Stimulated activated CD4-positive, alpha-beta T cell treated with anti-CD3 and anti-CD28 coated beads, Interleukin-2, amount 100 ng/mL, for 4 hours (primary cell): ENCODE results near the gene TMEM181.

Experiments
- DNase-seq: peaks from one replicate; pipeline ENCODE4 v3.0.0-alpha.2; 2020; ENCODE audit warnings: low read depth

Gene TMEM181

DNA sequence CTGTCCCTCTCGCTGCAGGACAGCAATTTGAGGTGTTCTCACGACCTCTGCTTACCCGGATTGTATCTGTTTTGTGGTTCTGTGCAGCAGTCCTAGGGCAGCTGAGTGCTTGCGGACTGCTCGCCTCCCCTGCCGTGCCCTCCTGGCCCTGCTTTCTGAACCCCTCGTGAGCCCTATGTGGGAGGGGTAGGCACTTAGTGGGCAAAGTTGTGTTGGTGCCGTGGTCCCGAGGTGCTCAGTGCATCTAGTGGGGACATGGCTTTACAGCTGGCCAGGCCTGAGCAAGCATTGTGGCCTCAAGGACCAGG, 5.2 kb downstream of the TMEM181 start:
- no peak for DNase-seq

DNA sequence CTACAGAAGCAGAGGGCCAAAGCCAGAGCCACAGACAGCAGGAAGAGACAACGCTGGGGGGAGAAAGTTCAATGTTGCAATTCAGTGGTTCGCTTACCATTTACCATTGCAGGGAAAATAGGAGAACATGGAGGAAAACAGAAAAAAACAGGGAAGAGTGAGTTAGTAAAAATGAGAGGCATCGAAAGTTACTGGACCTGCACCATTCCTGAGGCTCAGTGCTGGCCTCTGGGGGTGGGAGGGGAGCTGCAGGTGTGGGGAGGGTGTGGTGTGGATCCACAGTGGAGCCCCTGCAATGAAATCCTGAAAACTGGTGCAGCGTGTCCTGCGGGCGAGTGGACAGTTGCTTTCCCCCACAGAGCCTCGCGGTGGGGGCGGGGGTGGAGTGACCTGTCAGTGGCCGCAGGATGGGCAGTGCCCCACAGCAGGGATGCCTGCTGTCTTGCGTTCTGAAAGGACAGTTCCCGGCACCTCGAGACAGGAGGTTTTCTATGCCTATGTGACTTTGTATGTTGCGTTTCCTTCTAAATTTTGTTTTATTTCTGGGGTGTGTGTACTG, 5.7 kb downstream of the TMEM181 start:
- no peak for DNase-seq

DNA sequence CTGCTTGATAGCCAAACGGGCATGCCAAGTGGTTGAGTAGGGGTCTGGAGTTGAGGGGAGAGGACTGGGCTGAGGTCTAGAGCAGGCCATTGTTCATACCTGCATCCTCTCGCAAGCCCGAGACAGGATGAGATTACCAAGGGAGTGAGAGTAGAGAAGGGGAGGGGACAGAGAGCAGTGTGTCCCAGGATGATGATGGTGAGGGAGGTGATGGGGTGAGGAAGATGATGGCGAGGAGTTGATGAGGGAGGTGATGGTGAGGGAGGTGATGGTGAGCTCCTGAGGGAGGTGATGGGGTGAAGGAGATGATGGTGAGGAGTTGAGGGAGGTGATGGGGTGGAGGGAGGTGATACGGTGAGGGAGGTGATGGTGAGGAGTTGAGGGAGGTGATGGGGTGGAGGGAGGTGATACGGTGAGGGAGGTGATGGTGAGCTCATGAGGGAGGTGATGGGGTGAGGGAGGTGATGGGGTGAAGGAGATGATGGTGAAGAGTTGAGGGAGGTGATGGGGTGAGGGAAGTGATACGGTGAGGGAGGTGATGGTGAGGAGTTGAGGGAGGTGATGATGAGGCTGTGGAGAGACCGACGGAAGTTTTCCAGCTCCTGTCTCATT, 6.4 kb downstream of the TMEM181 start:
- no peak for DNase-seq

DNA sequence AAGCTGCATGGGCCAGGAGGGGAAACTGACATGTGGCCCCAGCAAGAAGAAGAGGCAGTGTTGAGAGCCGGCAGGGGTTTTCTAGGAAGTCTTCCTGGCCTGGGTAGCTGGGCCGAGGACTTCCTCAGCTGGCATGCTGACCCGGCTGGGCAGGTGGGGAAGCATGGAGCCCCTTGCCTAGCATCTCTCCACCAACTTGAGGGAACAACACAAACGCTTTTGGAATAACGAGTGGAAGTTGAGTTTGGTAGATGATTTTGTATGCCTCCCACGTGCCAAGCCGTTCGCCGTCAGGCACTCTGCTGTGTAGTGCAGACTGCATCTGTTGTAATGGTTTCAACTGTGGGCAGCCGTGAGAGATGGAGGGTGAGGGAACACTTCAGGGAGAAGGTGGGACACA, 7.3 kb downstream of the TMEM181 start:
- DNase-seq, result no peak

GRCh38 chr6:158567871-158568401, 8.0 kb downstream of the TMEM181 start:
- DNase-seq, result no peak

- no peak for DNase-seq
These were observed 8.7 kb downstream of the TMEM181 start for GRCh38 chr6:158568549-158568948.

DNA sequence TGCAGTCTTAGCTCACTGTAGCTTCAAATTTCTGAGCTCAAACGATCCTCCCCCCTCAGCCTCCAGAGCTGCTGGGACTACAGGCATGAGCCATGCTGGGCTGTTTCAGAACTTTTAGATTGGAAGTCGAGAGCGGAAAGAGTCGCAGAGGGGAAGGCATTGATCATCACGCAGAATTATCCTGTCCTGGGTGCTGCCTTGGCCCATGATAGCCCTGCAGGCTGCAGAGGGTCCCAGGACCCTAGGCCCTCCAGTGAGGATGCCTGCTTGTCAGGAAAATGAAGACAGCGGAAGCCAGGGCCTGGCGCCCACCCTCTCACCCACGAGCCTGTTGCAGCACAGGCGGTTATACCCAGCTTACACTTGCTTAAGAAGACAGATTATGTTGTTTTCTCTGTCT, 9.1 kb downstream of the TMEM181 start:
- no peak for DNase-seq

GRCh38 chr6:158570681-158570962, 10.7 kb downstream of the TMEM181 start:
- no peak for DNase-seq

DNA sequence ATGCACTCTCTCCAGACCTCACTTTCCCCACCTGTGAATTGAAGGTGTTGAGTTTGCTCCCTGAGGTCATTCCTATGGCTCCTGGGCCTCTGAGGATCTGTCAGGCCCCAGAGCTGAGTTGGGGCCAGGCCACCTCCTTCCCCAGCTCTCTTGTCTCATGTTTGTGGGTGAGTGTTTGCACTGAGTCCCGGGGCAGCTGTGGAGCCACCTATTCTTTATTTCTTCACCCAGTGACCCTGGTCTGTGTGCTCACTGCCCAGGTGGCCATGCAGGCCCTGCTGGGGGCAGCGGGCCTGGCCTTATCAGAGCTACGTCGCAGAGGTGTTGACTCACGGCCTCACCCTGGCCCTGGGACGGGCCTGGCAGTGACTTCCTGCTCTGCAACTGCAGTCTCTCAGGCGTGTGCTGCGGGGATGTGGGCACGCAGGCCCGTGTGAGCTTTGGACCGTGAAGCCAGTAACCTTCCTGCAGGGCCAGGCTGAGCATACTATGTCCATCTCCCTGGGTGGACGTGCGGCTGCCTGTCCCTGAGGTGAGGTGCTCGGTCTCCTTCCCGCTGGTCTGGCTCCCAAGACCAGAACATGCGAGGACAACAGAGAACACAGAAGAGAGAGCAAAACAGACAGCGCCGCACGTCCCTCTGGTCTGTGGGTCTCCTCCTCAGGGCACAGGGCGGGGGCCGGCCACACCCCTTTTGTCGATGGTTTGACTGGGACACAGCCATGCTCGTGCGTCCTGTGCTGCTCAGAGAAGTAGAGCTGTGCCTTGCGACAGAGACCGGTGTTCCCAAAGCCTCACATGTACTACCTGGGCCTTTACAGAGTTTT, 12.1 kb downstream of the TMEM181 start:
- no peak for DNase-seq

GRCh38 chr6:158572653-158573541, 13.0 kb downstream of the TMEM181 start:
- no peak for DNase-seq

- DNase-seq, result no peak
These were observed 13.6 kb downstream of the TMEM181 start for GRCh38 chr6:158573542-158573931.

DNA sequence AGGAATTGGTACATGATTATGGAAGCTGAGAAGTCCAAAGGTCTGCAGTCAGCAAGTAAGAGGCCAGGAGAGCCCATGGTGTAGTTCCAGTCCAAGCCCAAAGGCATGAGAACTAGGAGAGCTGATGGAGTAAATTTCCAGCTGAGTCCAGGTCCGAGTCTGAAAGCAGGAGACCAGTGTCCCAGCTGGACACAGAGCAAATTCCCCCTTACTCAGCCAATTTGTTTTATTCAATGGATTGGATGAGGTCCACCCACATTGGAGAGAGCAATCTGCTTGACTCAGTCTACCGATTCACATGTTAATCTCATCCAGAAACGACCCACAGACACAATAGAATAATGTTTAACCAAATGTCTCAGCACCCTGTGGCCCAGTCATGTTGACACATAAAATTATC, 14.9 kb downstream of the TMEM181 start:
- DNase-seq, result no peak

DNA sequence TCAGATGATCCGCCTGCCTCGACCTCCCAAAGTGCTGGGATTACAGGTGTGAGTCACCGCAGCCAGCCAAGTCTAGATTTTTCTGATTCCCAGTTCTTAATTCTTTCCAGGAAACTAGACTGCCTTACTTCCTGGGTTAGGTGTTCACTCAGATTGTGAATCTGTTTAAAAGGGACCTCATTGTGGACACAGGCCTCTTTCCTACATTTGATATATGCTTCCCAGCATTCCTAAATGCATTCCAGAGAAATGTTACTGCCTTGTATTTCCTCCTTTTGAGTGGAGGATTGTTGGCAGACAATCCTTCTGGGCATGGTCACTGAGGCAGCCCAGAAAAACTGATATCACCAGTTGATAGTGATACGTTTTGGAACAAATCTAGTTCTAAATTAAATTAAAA, 15.7 kb downstream of the TMEM181 start:
- DNase-seq, result no peak

DNA sequence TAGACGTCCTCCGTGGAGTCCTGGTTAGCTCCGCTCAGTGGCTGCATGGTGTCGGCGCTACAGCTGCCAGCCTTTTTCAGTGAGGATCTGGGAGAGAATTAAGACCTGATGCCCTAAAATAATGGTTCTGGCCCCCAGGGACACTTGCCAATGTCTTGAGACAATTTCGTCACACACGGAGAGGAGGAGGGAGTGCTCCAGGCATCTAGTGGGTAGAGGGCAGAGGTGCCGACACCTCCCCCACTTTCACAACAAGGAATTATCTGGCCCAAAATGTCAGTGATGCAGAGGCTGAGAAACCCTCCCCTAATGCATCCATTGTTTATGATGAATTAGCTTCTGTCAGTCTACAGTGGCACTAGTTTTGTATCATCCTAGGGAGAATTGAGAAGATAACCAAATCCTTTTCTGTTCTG, 24.4 kb downstream of the TMEM181 start:
- DNase-seq, result no peak

GRCh38 chr6:158586652-158587051, 26.8 kb downstream of the TMEM181 start:
- DNase-seq, result no peak

GRCh38 chr6:158589366-158589765, 29.5 kb downstream of the TMEM181 start:
- no peak for DNase-seq

- DNase-seq, result no peak
These were observed 31.4 kb downstream of the TMEM181 start for GRCh38 chr6:158591134-158591809.

- DNase-seq, result no peak
These were observed 31.9 kb downstream of the TMEM181 start for GRCh38 chr6:158591810-158592209.

DNA sequence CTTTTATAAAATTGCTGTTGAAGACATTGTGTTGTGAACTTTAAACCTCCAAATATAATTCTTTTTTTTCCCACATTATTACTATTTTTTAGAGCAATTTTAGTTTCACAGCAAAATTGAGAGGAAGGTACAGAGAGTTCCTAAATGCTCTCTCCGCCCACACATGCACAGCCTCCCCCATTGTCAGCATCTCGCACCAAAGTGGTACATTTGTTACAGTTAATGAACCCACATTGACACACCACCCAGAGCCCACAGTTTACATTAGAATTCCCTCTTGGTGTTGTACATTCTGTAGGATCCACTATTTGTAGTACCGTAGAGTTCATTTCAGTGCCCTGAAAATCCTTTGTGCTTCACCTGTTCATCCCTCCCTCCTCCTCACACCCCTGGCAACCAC, 33.8 kb downstream of the TMEM181 start:
- no peak for DNase-seq

- no peak for DNase-seq
These were observed 35.3 kb downstream of the TMEM181 start for GRCh38 chr6:158595223-158595622.

DNA sequence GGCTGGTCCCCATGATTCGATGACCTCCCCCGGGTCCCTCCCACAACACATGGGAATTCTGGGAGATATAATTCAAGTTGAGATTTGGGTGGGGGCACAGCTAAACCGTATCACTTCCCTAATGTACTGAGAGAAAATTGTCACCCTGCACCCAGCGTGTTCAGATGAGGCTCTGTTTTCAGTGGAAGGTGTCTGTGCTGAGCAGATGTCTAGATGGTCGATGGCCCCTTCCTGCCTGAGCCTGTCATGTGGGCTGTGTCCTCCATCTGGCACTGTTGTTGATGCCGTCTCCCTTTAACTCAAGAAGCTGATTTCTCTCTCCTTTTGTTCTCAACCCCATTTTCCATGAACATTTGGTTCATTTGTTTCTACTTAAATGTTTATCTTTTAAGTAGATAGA, 37.0 kb downstream of the TMEM181 start:
- no peak for DNase-seq

DNA sequence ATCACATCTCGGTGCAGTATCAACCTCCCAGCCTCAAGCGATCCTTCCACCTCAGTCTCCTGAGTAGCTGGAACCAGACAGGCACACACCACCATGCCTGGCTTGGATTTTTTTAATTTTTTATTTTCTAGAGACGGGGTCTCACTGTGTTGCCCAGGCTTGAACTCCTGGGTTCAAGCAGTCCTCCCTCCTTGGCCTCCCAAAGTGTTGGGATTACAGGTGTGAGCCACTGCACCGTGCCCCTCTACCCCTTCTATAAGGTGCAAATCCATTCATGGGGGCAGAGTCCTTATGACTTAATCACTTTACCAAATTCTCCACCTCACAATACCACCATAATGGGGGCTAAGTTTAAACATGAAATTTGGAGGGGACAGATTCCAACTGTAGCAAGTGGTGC, 37.7 kb downstream of the TMEM181 start:
- no peak for DNase-seq
